H1 (cell line): ENCODE data around the gene ATP4A. TPM values are rescaled to one million over a fixed set of nuclear protein-coding genes. Genes with fewer than 3 reads are reported as not detected.

Experiments used
- CTCF ChIA-PET: fragments of 300-600 bp; sonication (Branson Sonifier 250); formaldehyde crosslinking; loops from one replicate; lab custom pipeline; 2021; ENCODE audit not compliant: partially characterized antibody; lab: Charles Lee
- POLR2A ChIA-PET: fragments of 300-600 bp; sonication (Branson Sonifier 250); formaldehyde crosslinking; loops from one replicate; lab custom pipeline; 2021; ENCODE audit warnings: inconsistent platforms; ENCODE audit not compliant: partially characterized antibody; lab: Charles Lee
- DNase-seq, 2 experiments: peaks; one replicate each; pipeline versions ENCODE4 v3.0.0 to v3.0.0-alpha.2; 2010 to 2022; ENCODE audit warnings: low spot score in 2 of 2, low read depth in 1 of 2, mixed read lengths in 1 of 2
- FAIRE-seq: peaks from 2 replicates; lab custom pipeline; 2011; peaks lifted over from hg19 to GRCh38; lab: Jason Lieb, UNC
- H2AFZ ChIP-seq: 2 replicates; pipeline ENCODE4 v1.8.1; 2012; ENCODE audit warnings: low read length, inconsistent platforms
- H2AK5ac ChIP-seq: 2 replicates; pipeline ENCODE4 v1.6.1; 2013; ENCODE audit warnings: low read depth, low read length
- H2BK120ac ChIP-seq: replicated peaks from 2 replicates; pipeline ENCODE3; 2013; ENCODE audit warnings: low read depth, low read length, inconsistent platforms
- H2BK12ac ChIP-seq: 2 replicates; pipeline ENCODE4 v1.6.1; 2013; ENCODE audit warnings: low read depth, low read length
- H2BK15ac ChIP-seq: 2 replicates; pipeline ENCODE4 v1.6.1; 2013; ENCODE audit warnings: low read length
- H2BK20ac ChIP-seq: 2 replicates; pipeline ENCODE4 v1.6.1; 2013; ENCODE audit warnings: low read length
- H2BK5ac ChIP-seq: 2 replicates; pipeline ENCODE4 v1.6.1; 2013; ENCODE audit warnings: low read depth, low read length
- H3K14ac ChIP-seq: 2 replicates; pipeline ENCODE4 v1.6.1; 2013; ENCODE audit warnings: inconsistent platforms; ENCODE audit not compliant: insufficient read length
- H3K18ac ChIP-seq: 2 replicates; pipeline ENCODE4 v1.6.1; 2013; ENCODE audit warnings: low read length; ENCODE audit errors: extremely low read depth
- H3K23ac ChIP-seq: 2 replicates; pipeline ENCODE4 v1.6.1; 2013; ENCODE audit warnings: inconsistent platforms; ENCODE audit not compliant: insufficient read length
- H3K23me2 ChIP-seq: 2 replicates; pipeline ENCODE4 v1.6.1; 2013; ENCODE audit warnings: low read depth, low read length
- H3K27ac ChIP-seq: 2 replicates; pipeline ENCODE4 v1.6.1; 2011; ENCODE audit warnings: low read depth, low read length, inconsistent platforms
- H3K27me3 ChIP-seq, 4 experiments: replicated peaks in 1 of 4; 1 replicate in 1 of 4; 2 replicates in 3 of 4; pipeline versions ENCODE4 v1.6.1 to v1.8.1; 2011 to 2013; ENCODE audit warnings: low read length in 3 of 4, mild to moderate bottlenecking in 3 of 4, inconsistent platforms in 2 of 4, mixed read lengths in 2 of 4, moderate library complexity in 1 of 4; ENCODE audit not compliant: control insufficient read depth in 3 of 4, insufficient read depth in 3 of 4; ENCODE audit errors: extremely low read depth in 1 of 4
- H3K36me3 ChIP-seq, 4 experiments: 2 replicates each; pipeline versions ENCODE4 v1.6.1 to v1.8.1; 2011 to 2013; ENCODE audit warnings: mild to moderate bottlenecking in 4 of 4, low read length in 3 of 4, moderate library complexity in 2 of 4, control low read depth in 1 of 4, inconsistent platforms in 1 of 4; ENCODE audit not compliant: insufficient read depth in 4 of 4, control insufficient read depth in 2 of 4
- H3K4ac ChIP-seq: replicated peaks from 2 replicates; pipeline ENCODE3; 2013; ENCODE audit warnings: low read length, low read depth, mixed read lengths, inconsistent platforms; ENCODE audit not compliant: insufficient read length
- H3K4me1 ChIP-seq, 4 experiments: replicated peaks in 1 of 4; 1 replicate in 1 of 4; 2 replicates in 3 of 4; pipeline versions ENCODE4 v1.6.1 to v1.8.1; 2011 to 2013; ENCODE audit warnings: low read length in 3 of 4, inconsistent platforms in 2 of 4, mixed read lengths in 1 of 4; ENCODE audit not compliant: insufficient read depth in 4 of 4, control insufficient read depth in 3 of 4
- H3K4me2 ChIP-seq, 2 experiments: 2 replicates each; pipeline versions ENCODE4 v1.6.1 to v1.8.1; 2011 to 2013; ENCODE audit warnings: low read depth in 2 of 2, low read length in 2 of 2, control low read depth in 1 of 2, inconsistent platforms in 1 of 2, mild to moderate bottlenecking in 1 of 2; ENCODE audit not compliant: insufficient read depth in 1 of 2
- H3K4me3 ChIP-seq, 4 experiments: fragments of 200-600, 300-600 bp in 1 of 4; sonication (generic), shearing (Covaris generic), sonication (Bioruptor Twin) in 1 of 4; 2 replicates each; pipeline versions ENCODE4 v1.5.1 to v1.8.1; 2011 to 2016; ENCODE audit warnings: low read length in 4 of 4, low read depth in 3 of 4, control low read depth in 2 of 4, inconsistent platforms in 2 of 4, mild to moderate bottlenecking in 2 of 4, mixed read lengths in 1 of 4, moderate library complexity in 1 of 4; ENCODE audit not compliant: insufficient read depth in 2 of 4; ENCODE audit errors: extremely low read depth in 1 of 4
- H3K56ac ChIP-seq: replicated peaks from 2 replicates; pipeline ENCODE3; 2013; ENCODE audit warnings: low read depth, mild to moderate bottlenecking, mixed read lengths, low read length, inconsistent platforms; ENCODE audit not compliant: insufficient read length
- H3K79me1 ChIP-seq: 2 replicates; pipeline ENCODE4 v1.6.1; 2013; ENCODE audit warnings: low read depth, low read length, control low read depth
- H3K79me2 ChIP-seq, 2 experiments: 2 replicates each; pipeline versions ENCODE4 v1.6.1 to v1.8.1; 2012 to 2013; ENCODE audit warnings: low read length in 2 of 2, mild to moderate bottlenecking in 2 of 2, inconsistent platforms in 1 of 2; ENCODE audit not compliant: insufficient read depth in 2 of 2, control insufficient read depth in 1 of 2
- H3K9ac ChIP-seq, 4 experiments: replicated peaks in 1 of 4; 1 replicate in 1 of 4; 2 replicates in 3 of 4; pipeline versions ENCODE4 v1.6.1 to v1.8.1; 2011 to 2013; ENCODE audit warnings: low read depth in 3 of 4, low read length in 3 of 4, control low read depth in 2 of 4, mild to moderate bottlenecking in 2 of 4, moderate library complexity in 2 of 4, inconsistent platforms in 1 of 4; ENCODE audit errors: extremely low read depth in 1 of 4
- H3K9me3 ChIP-seq, 2 experiments: 2 replicates each; pipeline versions ENCODE4 v1.6.1 to v1.8.1; 2012 to 2013; ENCODE audit warnings: mild to moderate bottlenecking in 2 of 2, moderate library complexity in 2 of 2, control low read depth in 1 of 2, inconsistent platforms in 1 of 2, low read depth in 1 of 2, low read length in 1 of 2, mixed read lengths in 1 of 2; ENCODE audit not compliant: insufficient read depth in 2 of 2
- H4K20me1 ChIP-seq, 2 experiments: replicated peaks in 1 of 2; 2 replicates each; pipeline versions ENCODE3 to v1.8.1; 2011 to 2013; ENCODE audit warnings: inconsistent platforms in 2 of 2, low read length in 2 of 2, mild to moderate bottlenecking in 1 of 2; ENCODE audit not compliant: insufficient read depth in 2 of 2, control insufficient read depth in 1 of 2
- H4K5ac ChIP-seq: 2 replicates; pipeline ENCODE4 v1.6.1; 2013; ENCODE audit warnings: low read length, low read depth, mixed read lengths, inconsistent platforms; ENCODE audit not compliant: insufficient read length
- H4K8ac ChIP-seq: 2 replicates; pipeline ENCODE4 v1.8.0; 2013; ENCODE audit warnings: mild to moderate bottlenecking, moderate library complexity, low read length, inconsistent platforms; ENCODE audit not compliant: insufficient read depth; ENCODE audit errors: extremely low read depth
- H4K91ac ChIP-seq: replicated peaks from 2 replicates; pipeline ENCODE3; 2013; ENCODE audit warnings: low read length, mixed read lengths, inconsistent platforms; ENCODE audit not compliant: insufficient read length
- KDM1A ChIP-seq: fragments of 200-600, 300-600 bp; sonication (generic); IDR thresholded peaks from 2 replicates; pipeline ENCODE4 v1.7.1; 2016; ENCODE audit warnings: mild to moderate bottlenecking, low read length, borderline replicate concordance
- WGBS, 2 experiments: shearing (Covaris generic) in 1 of 2; methylation state at CpG; one replicate each; pipeline versions ENCODE4 v1.1.6 to v1.1.7; 2013 to 2015; ENCODE audit warnings: low lambda C conversion rate in 2 of 2, mixed read lengths in 2 of 2, inconsistent platforms in 1 of 2, low coverage in 1 of 2, missing lambda C conversion rate in 1 of 2; ENCODE audit not compliant: insufficient replicate concordance in 2 of 2, insufficient coverage in 1 of 2, insufficient read length in 1 of 2; ENCODE audit errors: extremely low coverage in 1 of 2, missing lambda C conversion rate in 1 of 2; 5-methylcytosine and 5-hydroxymethylcytosine counted together
- polyA plus RNA-seq, 7 experiments: library from polyadenylated mRNA; depleted of rRNA in 3 of 7; stranded (reverse) in 5 of 7; unstranded in 2 of 7; fragments of >200 nt in 5 of 7; fragments of 200-250 nt in 2 of 7; gene quantifications; 1 replicate in 5 of 7; 2 replicates in 1 of 7; 4 replicates in 1 of 7; pipeline versions ENCODE4 v1.2.1 to v1.2.3, GENCODE V29; 2011 to 2013; ENCODE audit warnings: missing spikeins in 2 of 7, mixed read lengths in 2 of 7
- total RNA-seq: library from RNA; stranded (reverse); fragmentation: NEBNext Ultra II Directional; extraction: Animal tissue kit (Norgen Biotek cat#: 25700); gene quantifications from 2 replicates; pipeline ENCODE4 v1.2.1, GENCODE V29; 2021

ATP4A gene
- total and polyA plus RNA-seq, 2 of the 8 experiments (the other 6 are each of a cell fraction or from before 2014, with no cell fraction given) = 0.50 to 1.2 TPM

DNA sequence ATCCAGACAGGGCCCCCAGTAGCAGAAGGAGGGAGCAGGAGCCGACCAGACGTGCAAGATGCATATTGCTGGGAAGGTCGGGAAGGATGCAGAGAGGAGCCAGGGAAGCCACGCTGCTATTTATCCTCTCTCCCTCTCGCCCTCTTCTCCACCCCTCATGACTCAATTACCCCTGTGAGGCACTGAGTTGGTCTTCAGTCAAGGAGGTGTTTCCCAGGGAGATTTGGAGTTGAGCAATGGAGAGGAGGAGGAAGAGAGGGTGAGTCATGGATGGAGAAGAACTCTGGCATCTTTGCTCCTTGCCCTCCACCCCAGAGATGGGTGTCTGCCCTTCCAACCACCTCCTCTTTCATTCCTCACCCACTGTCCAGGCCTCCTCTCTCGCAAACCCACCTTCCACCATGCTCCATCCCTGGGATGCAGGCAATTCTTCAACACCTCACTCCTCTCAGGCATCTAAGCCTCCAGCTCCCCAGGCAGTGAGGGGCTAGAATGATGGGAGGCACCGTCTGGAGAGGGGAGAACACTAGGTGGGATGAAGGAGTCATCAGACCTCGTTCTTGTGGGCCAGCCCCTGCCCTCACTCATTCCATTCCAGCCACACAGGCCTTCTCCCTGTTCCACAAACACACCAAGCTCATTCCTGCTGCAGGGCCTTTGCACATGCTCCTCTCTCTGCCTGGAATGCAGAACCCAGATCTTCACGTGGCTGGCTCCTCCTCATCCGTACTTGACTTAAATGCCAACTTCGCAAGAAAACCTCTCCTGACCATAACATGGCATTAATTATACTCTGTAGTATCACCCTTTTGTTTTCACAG is 35.0 kb downstream of the ATP4A start, which contains the start of gene SBSN:
TSS of gene SBSN (minus strand) at position 94 of the 821 bp plus-strand sequence. CDS start at position 64, 30 bp downstream.
- no peak within 1 kb of the TSS; the same call in 1 of the 2 replicates for H3K18ac ChIP-seq
- H2BK120ac ChIP-seq = no peak within 1 kb of the TSS
- POLR2A ChIA-PET = interaction anchor here (1.3 to 1.6 kb wide), 2 partner anchors 15 to 18 kb away, joined by 3 to 4 read pairs; no protein-coding TSS in a partner anchor
- no peak for TF ChIP-seq KDM1A
- TF ChIP-seq, all 59 proteins: peak for 0
- Histone ChIP-seq H3K4me3 (no peak within 1 kb of the TSS), H3K27me3 (peaks cover 0 to 17% (median 11%) of the 10 kb centered on the region in 4 experiments; a peak in 6 of 7 replicates), H3K56ac (no peak within 1 kb of the TSS), H2BK12ac (no peak within 1 kb of the TSS), H3K79me2 (no peaks in the 10 kb centered on the region), H3K4me1 (peaks cover 7 to 18% (median 11%) of the 10 kb centered on the region in 4 experiments), H3K36me3 (no peaks in the 10 kb centered on the region), H3K4me2 (no peak within 1 kb of the TSS), H2AFZ (no peak within 1 kb of the TSS), H3K4ac (no peak within 1 kb of the TSS), H3K23ac (no peak within 1 kb of the TSS), H4K20me1 (no peaks in the 10 kb centered on the region), H4K91ac (no peak within 1 kb of the TSS), H2BK20ac (no peak within 1 kb of the TSS), H3K9me3 (no peaks in the 10 kb centered on the region), H2BK15ac (no peak within 1 kb of the TSS), H3K23me2 (peaks cover 3% of the 10 kb centered on the region; the same call in 1 of the 2 replicates), H3K9ac (no peak within 1 kb of the TSS), H3K27ac (no peak within 1 kb of the TSS), H4K5ac (no peak within 1 kb of the TSS), H2AK5ac (no peak within 1 kb of the TSS), H3K79me1 (no peaks in the 10 kb centered on the region), H3K14ac (no peak within 1 kb of the TSS), H4K8ac (no peak within 1 kb of the TSS), H2BK5ac (no peak within 1 kb of the TSS)
- 84% methylated on average over 11 of the region's 11 CpGs; no CpG with 5 or more reads in 1 of the 2 experiments for WGBS, 2 experiments
- CTCF ChIA-PET = interaction anchor here (1.8 to 2.9 kb wide), 2 partner anchors 18 to 33 kb away, joined by 6 to 14 read pairs; no protein-coding TSS in a partner anchor
- FAIRE-seq = no peak
- no peak for DNase-seq
